ENCODE measurements around the gene MAN1A1. TPM values are rescaled to one million over a fixed set of nuclear protein-coding genes. Genes with fewer than 3 reads are reported as not detected.

Gene MAN1A1
- total and polyA plus RNA-seq, 2 of the 4 experiments (the other 2 are of a cell fraction): 5.9 to 6.4 TPM

DNA sequence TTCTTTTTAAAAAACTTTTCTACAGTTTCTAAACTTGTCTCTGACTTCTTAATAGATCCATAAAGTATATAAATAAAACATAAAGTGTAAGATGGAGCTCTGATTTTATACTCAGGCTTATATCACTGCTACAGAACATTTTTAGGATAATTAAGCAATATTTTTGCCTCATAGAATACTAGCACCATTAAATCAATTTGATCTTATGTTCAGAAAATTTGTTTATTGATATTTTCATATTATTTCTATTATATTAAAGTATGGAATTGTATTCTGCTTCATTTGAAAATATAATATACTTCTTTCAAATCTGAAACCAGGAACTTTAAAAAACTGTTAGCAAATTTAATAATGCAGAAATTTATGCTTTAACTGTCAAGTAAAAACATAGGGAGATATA lies 106.5 kb downstream of the MAN1A1 start:
- dilution Hi-C loops (cut with HindIII; ENCODE audit: low sequenced_read_pairs, unreplicated experiment): no loop called here
- Histone ChIP-seq H3K9me3 (ENCODE audit: control insufficient read depth, insufficient read depth, low read length) (no peaks in the 10 kb centered on the region), H4K8ac (ENCODE audit: low read depth in 2 of 2, low read length in 2 of 2) (no peak overlapping the region), H2AK5ac (ENCODE audit: low read depth, low read length) (no peak overlapping the region), H3K23ac (ENCODE audit: low read depth, low read length) (no peak overlapping the region), H3K56ac (ENCODE audit: extremely low read depth, insufficient read depth, low read length) (no peak overlapping the region), H2BK120ac (ENCODE audit: low read depth, low read length) (no peak overlapping the region), H2BK15ac (ENCODE audit: low read depth, low read length) (no peak overlapping the region), H3K4me1 (ENCODE audit: control insufficient read depth, insufficient read depth, low read length) (peaks cover 4% of the 10 kb centered on the region; the same call in 1 of the 2 replicates), H3K18ac (ENCODE audit: low read depth, low read length) (no peak overlapping the region), H4K91ac (ENCODE audit: insufficient read depth, low read depth, low read length) (no peak overlapping the region), H3K9me1 (ENCODE audit: insufficient read depth, low read length) (no peaks in the 10 kb centered on the region), H2BK5ac (ENCODE audit: low read depth, low read length, poor library complexity, severe bottlenecking) (no peak overlapping the region), H3K27ac (ENCODE audit: insufficient read depth, low read length) (no peak overlapping the region), H2AK9ac (replicated peaks; ENCODE audit: low read depth, low read length, poor library complexity) (no peak overlapping the region), H3K27me3 (ENCODE audit: control insufficient read depth, insufficient read depth, low read length) (no peaks in the 10 kb centered on the region), H3K36me3 (ENCODE audit: control insufficient read depth, insufficient read depth, low read length) (peaks cover 3% of the 10 kb centered on the region; the same call in 1 of the 2 replicates), H4K20me1 (ENCODE audit: insufficient read depth, low read length) (no peaks in the 10 kb centered on the region), H3K9ac (ENCODE audit: low read depth, low read length) (no peak overlapping the region), H3K79me1 (ENCODE audit: low read depth in 1 of 2, low read length in 2 of 2) (no peaks in the 10 kb centered on the region), H3K14ac (replicated peaks; ENCODE audit: low read depth, low read length) (no peak overlapping the region), H2AFZ (replicated peaks; ENCODE audit: low read length, poor library complexity) (no peak overlapping the region), H3K4me3 (ENCODE audit: insufficient read depth, low read depth, low read length) (no peak overlapping the region), H3K4me2 (ENCODE audit: low read depth, low read length) (no peak overlapping the region), H4K5ac (ENCODE audit: low read depth, low read length) (no peak overlapping the region), H2BK20ac (ENCODE audit: low read depth, low read length) (no peak overlapping the region), H3K4ac (ENCODE audit: low read depth, low read length) (no peak overlapping the region)
- in situ Hi-C loops (cut with MboI; ENCODE audit: low sequenced_read_pairs): no loop called here
- ChIA-PET CTCF (no interaction called here), POLR2A (ENCODE audit: unreplicated experiment) (no interaction called here)
- no peak for TF ChIP-seq CHD1 (IDR thresholded peaks at IDR 0.05; ENCODE audit: low read depth, low read length)
- TF ChIP-seq POLR2A (IDR thresholded peaks at IDR 0.05; ENCODE audit: low read depth, low read length): no peak
- DNase-seq: no peak
- intact Hi-C loops (cut with micrococcal nuclease): no loop called here
- no peak for ATAC-seq (ENCODE audit: low read depth)
- BruUV-seq (replicated peaks): no TSS peak
